ENCODE measurements around the gene PNMA8A. TPM values are rescaled to one million over a fixed set of nuclear protein-coding genes. Genes with fewer than 3 reads are reported as not detected.

Gene PNMA8A
- total and polyA plus RNA-seq, 2 of the 8 experiments (the other 6 are each of a cell fraction or from before 2014, with no cell fraction given) = 10.0 to 22.8 TPM

DNA sequence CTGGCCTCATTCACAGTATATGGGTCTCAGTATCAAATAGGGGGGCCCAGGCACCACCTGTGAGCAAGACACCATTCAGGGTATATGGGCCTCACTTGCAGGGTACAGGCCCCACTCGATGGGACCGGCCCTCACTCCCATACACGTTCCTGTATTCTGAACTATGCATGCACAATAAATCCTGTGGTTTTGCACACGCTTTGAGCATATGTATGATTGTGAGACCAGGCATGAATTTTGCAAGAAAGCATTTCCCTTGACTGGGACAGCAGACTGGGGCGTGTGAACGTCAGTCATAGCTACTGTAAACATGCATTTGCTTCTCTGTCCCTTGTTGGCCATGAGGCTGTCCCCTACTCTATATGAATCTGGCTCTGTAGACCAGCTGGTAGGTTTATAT lies 24.9 kb upstream of the PNMA8A start:
- CTCF ChIA-PET (ENCODE audit: partially characterized antibody) = interaction anchor here (0.7 to 4.1 kb wide), 11 partner anchors 8 to 100 kb away, joined by 3 to 24 read pairs (median 5); no protein-coding TSS in a partner anchor
- H3K4me1 ChIP-seq (replicated peaks in 1 of 4; ENCODE audit: control insufficient read depth in 3 of 4, insufficient read depth in 4 of 4, low read length in 3 of 4) = peaks cover 5 to 24% (median 20%) of the 10 kb centered on the region in 4 experiments
- FAIRE-seq = no peak
- H3K23me2 ChIP-seq (ENCODE audit: low read depth, low read length) = peaks cover 10% of the 10 kb centered on the region; the same call in 1 of the 2 replicates
- no peak overlapping the region for H2AK5ac ChIP-seq (ENCODE audit: low read depth, low read length)
- H3K27me3 ChIP-seq (replicated peaks in 1 of 4; ENCODE audit: control insufficient read depth in 3 of 4, extremely low read depth in 1 of 4, insufficient read depth in 3 of 4, low read length in 3 of 4) = peaks cover 14 to 44% (median 41%) of the 10 kb centered on the region in 4 experiments
- no peak overlapping the region for H2BK12ac ChIP-seq (ENCODE audit: low read depth, low read length)
- no peak for DNase-seq (ENCODE audit: low read depth in 1 of 2, low spot score in 2 of 2)
- H2BK5ac ChIP-seq (ENCODE audit: low read depth, low read length) = no peak overlapping the region
- H2BK120ac ChIP-seq (replicated peaks; ENCODE audit: low read depth, low read length) = no peak overlapping the region
- H3K9ac ChIP-seq (replicated peaks in 1 of 4; ENCODE audit: extremely low read depth in 1 of 4, low read depth in 3 of 4, low read length in 3 of 4) = no peak overlapping the region
- H4K20me1 ChIP-seq (replicated peaks in 1 of 2; ENCODE audit: control insufficient read depth in 1 of 2, insufficient read depth in 2 of 2, low read length in 2 of 2) = peaks cover 0 to 2% of the 10 kb centered on the region in 2 experiments
- H3K9me3 ChIP-seq (ENCODE audit: insufficient read depth in 2 of 2, low read depth in 1 of 2, low read length in 1 of 2) = no peaks in the 10 kb centered on the region
- H3K14ac ChIP-seq (ENCODE audit: insufficient read length) = no peak overlapping the region
- H2AFZ ChIP-seq (ENCODE audit: low read length) = no peak overlapping the region
- no peak overlapping the region for H2BK15ac ChIP-seq (ENCODE audit: low read length)
- POLR2A ChIA-PET (ENCODE audit: partially characterized antibody) = interaction anchor here (1.2 to 1.6 kb wide), 4 partner anchors 88 to 199 kb away, joined by 3 to 4 read pairs (median 3); partner anchors contain the start of gene HIF3A
- no peaks in the 10 kb centered on the region for H3K79me1 ChIP-seq (ENCODE audit: low read depth, low read length)
- H3K79me2 ChIP-seq (ENCODE audit: control insufficient read depth in 1 of 2, insufficient read depth in 2 of 2, low read length in 2 of 2) = no peaks in the 10 kb centered on the region
- WGBS, 2 experiments (ENCODE audit: extremely low coverage in 1 of 2, insufficient coverage in 1 of 2, insufficient read length in 1 of 2, insufficient replicate concordance in 2 of 2, low coverage in 1 of 2, low lambda C conversion rate in 2 of 2, missing lambda C conversion rate in 1 of 2) = 84% methylated on average over 6 of the region's 6 CpGs; no CpG with 5 or more reads in 1 of the 2 experiments
- no peaks in the 10 kb centered on the region for H3K36me3 ChIP-seq (ENCODE audit: control insufficient read depth in 2 of 4, insufficient read depth in 4 of 4, low read length in 3 of 4)
- no peak overlapping the region for H3K4ac ChIP-seq (replicated peaks; ENCODE audit: insufficient read length, low read depth, low read length)
- H3K4me3 ChIP-seq (ENCODE audit: extremely low read depth in 1 of 4, insufficient read depth in 2 of 4, low read depth in 3 of 4, low read length in 4 of 4) = no peak overlapping the region; a peak in 2 of 8 replicates
- no peak overlapping the region for H4K91ac ChIP-seq (replicated peaks; ENCODE audit: insufficient read length, low read length)
- H3K56ac ChIP-seq (replicated peaks; ENCODE audit: insufficient read length, low read depth, low read length) = no peak overlapping the region
- H3K23ac ChIP-seq (ENCODE audit: insufficient read length) = no peak overlapping the region
- H3K4me2 ChIP-seq (ENCODE audit: insufficient read depth in 1 of 2, low read depth in 2 of 2, low read length in 2 of 2) = peak overlapping the region in 1 of 2 experiments; percentile 47; a peak in 2 of 4 replicates
- H2BK20ac ChIP-seq (ENCODE audit: low read length) = no peak overlapping the region
- H4K8ac ChIP-seq (ENCODE audit: extremely low read depth, insufficient read depth, low read length) = no peak overlapping the region
- H3K18ac ChIP-seq (ENCODE audit: extremely low read depth, low read length) = 0 out of 2 replicates have a peak overlapping the region, but pooled peaks have one; percentile 6
- H4K5ac ChIP-seq (ENCODE audit: insufficient read length, low read depth, low read length) = no peak overlapping the region
- H3K27ac ChIP-seq (ENCODE audit: low read depth, low read length) = no peak overlapping the region
- TF ChIP-seq SIN3A (conservative IDR thresholded peaks at IDR 0.05 in 1 of 2, IDR thresholded peaks at IDR 0.05 in 1 of 2; ENCODE audit: low read depth in 1 of 2, low read length in 2 of 2) = no peak
- TF ChIP-seq SAP30 (IDR thresholded peaks at IDR 0.05; ENCODE audit: insufficient read depth, insufficient replicate concordance, low read length) = no peak
- no peak for TF ChIP-seq SP1 (IDR thresholded peaks at IDR 0.05; ENCODE audit: low read depth, low read length)
- TF ChIP-seq KDM5A (IDR thresholded peaks at IDR 0.05; ENCODE audit: low read length) = no peak
- TF ChIP-seq TAF1 (IDR thresholded peaks at IDR 0.05; ENCODE audit: low read depth, low read length) = no peak
- no peak for TF ChIP-seq EP300 (IDR thresholded peaks at IDR 0.05; ENCODE audit: borderline replicate concordance in 1 of 2, low read depth in 2 of 2, low read length in 2 of 2)
- TF ChIP-seq RAD21 (IDR thresholded peaks at IDR 0.05 in 1 of 2, conservative IDR thresholded peaks at IDR 0.05 in 1 of 2; ENCODE audit: low read depth in 2 of 2, low read length in 2 of 2) = no peak
- TF ChIP-seq, protein P1, sequence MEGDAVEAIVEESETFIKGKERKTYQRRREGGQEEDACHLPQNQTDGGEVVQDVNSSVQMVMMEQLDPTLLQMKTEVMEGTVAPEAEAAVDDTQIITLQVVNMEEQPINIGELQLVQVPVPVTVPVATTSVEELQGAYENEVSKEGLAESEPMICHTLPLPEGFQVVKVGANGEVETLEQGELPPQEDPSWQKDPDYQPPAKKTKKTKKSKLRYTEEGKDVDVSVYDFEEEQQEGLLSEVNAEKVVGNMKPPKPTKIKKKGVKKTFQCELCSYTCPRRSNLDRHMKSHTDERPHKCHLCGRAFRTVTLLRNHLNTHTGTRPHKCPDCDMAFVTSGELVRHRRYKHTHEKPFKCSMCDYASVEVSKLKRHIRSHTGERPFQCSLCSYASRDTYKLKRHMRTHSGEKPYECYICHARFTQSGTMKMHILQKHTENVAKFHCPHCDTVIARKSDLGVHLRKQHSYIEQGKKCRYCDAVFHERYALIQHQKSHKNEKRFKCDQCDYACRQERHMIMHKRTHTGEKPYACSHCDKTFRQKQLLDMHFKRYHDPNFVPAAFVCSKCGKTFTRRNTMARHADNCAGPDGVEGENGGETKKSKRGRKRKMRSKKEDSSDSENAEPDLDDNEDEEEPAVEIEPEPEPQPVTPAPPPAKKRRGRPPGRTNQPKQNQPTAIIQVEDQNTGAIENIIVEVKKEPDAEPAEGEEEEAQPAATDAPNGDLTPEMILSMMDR (IDR thresholded peaks at IDR 0.05; ENCODE audit: control extremely low read depth in 1 of 3, insufficient read depth in 1 of 3, low read depth in 1 of 3, low read length in 3 of 3) = no peak

Measured in H1 (cell line).